ENCODE data around the gene HBZ.

The HBZ gene

GRCh38 chr16:177981-178667 lies 25.7 kb downstream of the HBZ start:
- no peak for DNase-seq (ENCODE audit: low spot score)

GRCh38 chr16:178668-179015 lies 26.2 kb downstream of the HBZ start:
- TF ChIP-seq CTCF (conservative IDR thresholded peaks at IDR 0.05; ENCODE audit: low read depth): no peak
- CTCF ChIA-PET: no interaction called here
- no peak for DNase-seq (ENCODE audit: low spot score)
- H3K27ac ChIP-seq: no peak overlapping the region
- POLR2A ChIA-PET (ENCODE audit: low non-redundant PET): no interaction called here

More at GRCh38 chr16:177981-178667, 25.7 kb downstream of the HBZ start:
- ChIA-PET CTCF (no interaction called here), POLR2A (ENCODE audit: low non-redundant PET) (no interaction called here)
- no peak for TF ChIP-seq CTCF (conservative IDR thresholded peaks at IDR 0.05; ENCODE audit: low read depth)
- no peak overlapping the region for H3K27ac ChIP-seq

- DNase-seq (ENCODE audit: low spot score): no peak
- POLR2A ChIA-PET (ENCODE audit: low non-redundant PET): no interaction called here
- no peak for TF ChIP-seq CTCF (conservative IDR thresholded peaks at IDR 0.05; ENCODE audit: low read depth)
- no peak overlapping the region for H3K27ac ChIP-seq
- CTCF ChIA-PET: interaction anchor here (1.0 to 1.3 kb wide), 3 partner anchors 12 to 72 kb away, joined by 3 to 5 read pairs (median 3); no protein-coding TSS in a partner anchor
These were observed 27.0 kb downstream of the HBZ start for GRCh38 chr16:179211-180092.

- H3K27ac ChIP-seq: no peak within 1 kb of the TSS
- TF ChIP-seq CTCF (conservative IDR thresholded peaks at IDR 0.05; ENCODE audit: low read depth): peak; percentile 28; the same call in 1 of the 2 replicates
- ChIA-PET POLR2A (ENCODE audit: low non-redundant PET) (no interaction called here), CTCF (interaction anchor here (0.5 to 1.3 kb wide), 7 partner anchors 10 to 73 kb away, joined by 3 to 8 read pairs (median 3); no protein-coding TSS in a partner anchor)
- no peak for DNase-seq (ENCODE audit: low spot score)
These were observed 27.7 kb downstream of the HBZ start, which contains the start of gene HBQ1 for GRCh38 chr16:180101-180675. TSS of gene HBQ1 (plus strand) at chr16:180459. CDS start at chr16:180487, 28 bp downstream.

- H3K27ac ChIP-seq: no peak overlapping the region
- CTCF ChIA-PET: interaction anchor here (0.5 to 1.4 kb wide), 10 partner anchors 11 to 111 kb away, joined by 3 to 8 read pairs (median 5); no protein-coding TSS in a partner anchor
- peak; percentile 78 for DNase-seq (ENCODE audit: low spot score)
- POLR2A ChIA-PET (ENCODE audit: low non-redundant PET): no interaction called here
- TF ChIP-seq CTCF (conservative IDR thresholded peaks at IDR 0.05; ENCODE audit: low read depth): no peak
These were observed 28.5 kb downstream of the HBZ start for GRCh38 chr16:180681-181564.

Data from RWPE1 (cell line).